Measurements from ENCODE around the gene TPPP.

GRCh38 chr5:669842-670395 is 23.2 kb downstream of the TPPP start:
- TF ChIP-seq CTCF (IDR thresholded peaks at IDR 0.05; ENCODE audit: low read depth, low read length) (no peak), EZH2phosphoT487 (IDR thresholded peaks at IDR 0.05; ENCODE audit: low read depth) (no peak)

Measured in OCI-LY3 (cell line).